GM18517 (cell line): ENCODE results near the gene SLC12A3.

Experiments
- ATAC-seq: cut with Tn5 transposase; IDR thresholded peaks from one replicate; pipeline ENCODE4 v1.9.1; 2021; ENCODE audit warnings: mild to moderate bottlenecking, moderate library complexity; ENCODE audit not compliant: unreplicated experiment

Gene SLC12A3

GRCh38 chr16:56888806-56889205 lies 23.8 kb downstream of the SLC12A3 start:
- no peak for ATAC-seq

DNA sequence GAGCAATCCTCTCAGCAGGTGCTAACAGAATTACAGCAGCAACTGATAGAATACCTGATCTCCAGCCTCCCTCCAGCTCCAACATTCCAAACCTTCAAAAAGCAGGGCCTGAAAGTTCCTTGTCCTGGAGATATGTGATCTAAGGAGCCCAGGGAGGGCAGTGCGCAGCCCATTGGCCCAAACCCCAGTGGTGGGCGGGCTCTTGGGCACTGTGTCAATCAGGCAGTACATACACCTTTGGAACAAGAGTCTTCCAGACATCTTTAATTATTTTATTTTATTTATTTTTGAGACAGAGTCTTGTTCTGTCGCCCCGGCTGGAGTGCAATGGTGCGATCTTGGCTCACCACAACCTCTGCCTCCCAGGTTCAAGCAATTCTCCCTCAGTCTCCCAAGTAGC lies 24.2 kb downstream of the SLC12A3 start:
- ATAC-seq: no peak

DNA sequence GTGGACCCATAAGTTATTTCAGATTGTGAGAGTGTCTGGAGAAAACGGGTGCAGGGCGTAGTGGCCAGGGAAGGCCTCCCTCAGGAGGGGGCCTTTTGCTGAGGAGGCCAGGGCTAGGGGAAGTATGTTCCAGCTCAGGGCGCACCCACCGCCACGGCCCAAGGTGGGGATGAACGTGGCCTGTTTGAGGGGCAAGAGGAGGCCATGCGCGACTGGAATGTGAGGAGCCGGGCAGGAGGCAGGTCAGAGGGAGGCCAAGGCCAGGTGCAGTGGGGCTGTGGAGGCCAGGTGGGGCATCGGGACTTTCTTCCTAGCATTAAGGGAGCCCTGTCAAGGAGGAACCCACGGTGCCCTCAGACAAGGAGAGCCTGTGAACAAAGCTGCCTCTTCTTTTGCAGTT lies 26.7 kb downstream of the SLC12A3 start:
- ATAC-seq: no peak

- ATAC-seq: no peak
Measured at GRCh38 chr16:56892705-56893104, 27.7 kb downstream of the SLC12A3 start.

DNA sequence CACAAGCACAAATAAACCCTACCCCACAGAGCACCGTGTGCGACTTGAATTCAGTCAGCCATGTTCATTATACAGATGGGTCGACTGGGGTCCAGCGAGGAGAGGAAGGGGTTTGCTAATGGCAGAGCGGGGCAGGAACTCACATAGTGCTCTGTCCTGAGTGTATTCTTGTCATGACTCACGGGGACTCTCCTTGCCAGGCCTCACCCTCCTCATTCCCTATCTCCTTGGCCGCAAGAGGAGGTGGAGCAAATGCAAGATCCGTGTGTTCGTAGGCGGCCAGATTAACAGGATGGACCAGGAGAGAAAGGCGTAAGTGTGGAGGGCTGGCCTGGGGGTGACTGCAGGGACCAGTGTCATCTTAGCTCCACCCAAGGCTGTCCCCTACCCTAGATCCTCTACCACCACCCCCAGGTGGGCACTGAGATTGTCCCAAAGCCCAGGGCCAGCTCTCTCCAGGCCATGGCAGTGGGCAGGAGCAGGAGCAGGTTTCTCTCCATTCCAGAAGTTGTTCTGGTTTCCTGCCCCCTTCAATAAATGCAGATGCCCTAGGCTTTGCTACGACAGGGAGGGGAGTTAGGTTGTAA lies 29.4 kb downstream of the SLC12A3 start:
- no peak for ATAC-seq

GRCh38 chr16:56895813-56896212 lies 30.8 kb downstream of the SLC12A3 start:
- ATAC-seq: no peak

GRCh38 chr16:56896244-56896643 lies 31.2 kb downstream of the SLC12A3 start:
- ATAC-seq: no peak

DNA sequence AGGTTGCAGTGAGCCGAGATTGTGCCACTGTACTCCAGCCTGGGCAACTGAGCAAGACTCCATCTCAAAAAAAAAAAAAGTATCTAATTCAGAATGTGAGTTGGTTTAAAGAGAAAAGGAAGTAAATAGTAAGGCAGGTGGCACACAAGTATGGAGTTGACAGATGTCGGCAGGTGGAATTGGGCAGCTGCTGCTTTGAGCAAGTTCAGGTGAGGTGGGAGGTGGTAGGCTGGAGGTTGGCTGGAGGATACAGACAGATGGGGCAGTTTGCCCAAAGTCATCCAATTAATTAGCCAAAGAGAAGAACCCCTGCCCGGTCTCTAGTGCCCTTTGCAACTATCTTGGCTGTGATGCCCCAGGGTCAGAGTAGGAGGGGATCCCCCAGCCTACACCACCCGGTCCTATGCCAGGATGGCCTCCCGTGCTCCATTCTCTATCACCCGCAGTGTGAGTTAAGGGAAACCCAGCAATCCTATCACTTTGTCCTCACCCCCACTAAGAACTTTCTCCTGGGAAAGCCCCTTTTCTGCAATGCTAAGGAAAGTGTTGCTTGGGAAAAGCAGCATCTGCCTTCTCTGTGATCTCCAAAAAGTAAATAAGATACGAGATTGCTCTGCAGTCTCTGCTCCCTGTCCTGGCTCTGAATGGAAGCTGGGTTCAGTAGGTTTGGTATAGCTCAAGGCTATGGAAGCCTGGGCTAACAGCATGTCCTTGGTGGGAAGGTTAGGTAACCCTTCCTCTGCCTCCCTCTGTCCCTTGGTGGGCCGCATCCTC lies 32.2 kb downstream of the SLC12A3 start:
- ATAC-seq: no peak

DNA sequence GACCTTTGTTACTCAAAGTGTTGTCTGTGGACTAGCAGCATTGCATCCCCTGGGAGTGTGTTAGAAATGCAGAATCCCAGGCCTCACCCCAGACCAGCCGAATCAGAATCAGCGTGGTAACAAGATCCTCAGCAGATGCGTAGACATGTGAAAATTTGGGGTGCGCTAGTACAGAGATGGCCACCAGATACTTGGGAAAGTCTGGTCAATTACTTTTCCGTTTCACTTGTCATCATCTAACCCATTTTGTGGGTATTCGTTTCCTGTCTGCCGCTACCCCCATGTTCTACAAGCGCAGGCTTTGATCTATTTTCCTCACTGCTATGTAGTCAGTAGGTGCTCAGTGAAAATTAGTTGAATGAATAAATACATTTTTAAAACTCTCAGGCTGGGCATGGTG lies 33.8 kb downstream of the SLC12A3 start:
- ATAC-seq: no peak

DNA sequence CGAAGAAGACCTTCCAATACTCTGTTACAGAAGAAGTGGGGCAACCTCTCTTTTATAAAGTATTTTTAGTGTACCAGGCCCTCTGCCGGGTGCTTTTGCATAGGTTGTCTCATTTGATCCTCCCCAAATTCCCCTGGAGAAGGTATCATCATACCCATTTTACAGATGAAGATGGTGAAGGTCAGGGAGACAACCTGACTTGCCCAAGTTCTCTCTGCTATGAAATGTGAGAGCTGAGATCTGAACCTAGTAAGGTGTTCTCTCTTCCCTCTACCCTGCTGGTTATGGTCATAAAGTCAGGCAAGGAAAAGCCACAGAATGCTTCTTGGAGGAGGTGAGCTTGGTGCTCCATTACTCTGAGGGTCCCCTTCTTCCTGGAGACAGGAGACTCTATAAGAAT lies 38.9 kb downstream of the SLC12A3 start:
- ATAC-seq: no peak

- ATAC-seq: no peak
Measured at GRCh38 chr16:56907401-56907800, 42.4 kb downstream of the SLC12A3 start.

DNA sequence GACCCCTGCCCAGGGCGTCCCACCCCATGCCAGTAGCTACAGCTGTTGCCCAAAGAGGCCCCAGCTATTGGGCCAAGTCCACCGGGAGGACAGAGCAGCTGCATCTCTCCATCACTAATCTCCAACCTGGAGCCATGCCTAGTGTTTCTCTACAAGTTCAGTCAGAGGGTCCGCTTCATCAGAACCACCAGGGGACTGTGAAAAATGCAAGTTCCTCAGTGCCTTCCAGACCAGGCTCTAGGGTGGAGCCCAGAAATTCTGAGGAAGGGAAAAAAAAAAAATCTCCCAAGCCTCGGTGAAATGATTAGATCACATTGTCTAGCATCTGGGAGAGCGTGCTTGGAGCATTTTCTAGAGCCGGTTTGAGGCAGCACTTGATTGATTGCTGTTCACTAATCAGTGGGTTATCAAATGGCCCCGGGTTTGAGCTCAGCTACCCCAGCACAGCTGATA lies 44.5 kb downstream of the SLC12A3 start:
- ATAC-seq: no peak

DNA sequence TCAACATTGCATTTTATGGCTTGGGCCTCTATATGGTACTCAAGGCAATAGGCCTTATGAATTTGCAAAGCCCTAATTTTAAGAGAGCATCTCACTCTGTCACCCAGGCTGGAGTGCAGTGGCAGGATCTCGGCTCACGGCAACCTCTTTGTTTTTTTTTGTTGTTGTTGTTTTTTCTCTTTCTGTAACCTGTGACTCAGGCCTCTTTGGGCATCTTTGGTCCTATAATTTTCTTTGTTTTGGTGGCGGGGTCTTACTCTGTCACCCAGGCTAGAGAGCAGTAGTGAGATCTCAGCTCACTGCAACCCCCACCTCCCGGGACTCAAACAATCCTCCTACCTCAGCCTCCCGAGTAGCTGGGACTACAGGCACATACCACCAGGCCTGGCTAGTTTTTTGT lies 45.1 kb downstream of the SLC12A3 start:
- ATAC-seq: no peak

GRCh38 chr16:56910654-56911539 lies 45.9 kb downstream of the SLC12A3 start:
- no peak for ATAC-seq

DNA sequence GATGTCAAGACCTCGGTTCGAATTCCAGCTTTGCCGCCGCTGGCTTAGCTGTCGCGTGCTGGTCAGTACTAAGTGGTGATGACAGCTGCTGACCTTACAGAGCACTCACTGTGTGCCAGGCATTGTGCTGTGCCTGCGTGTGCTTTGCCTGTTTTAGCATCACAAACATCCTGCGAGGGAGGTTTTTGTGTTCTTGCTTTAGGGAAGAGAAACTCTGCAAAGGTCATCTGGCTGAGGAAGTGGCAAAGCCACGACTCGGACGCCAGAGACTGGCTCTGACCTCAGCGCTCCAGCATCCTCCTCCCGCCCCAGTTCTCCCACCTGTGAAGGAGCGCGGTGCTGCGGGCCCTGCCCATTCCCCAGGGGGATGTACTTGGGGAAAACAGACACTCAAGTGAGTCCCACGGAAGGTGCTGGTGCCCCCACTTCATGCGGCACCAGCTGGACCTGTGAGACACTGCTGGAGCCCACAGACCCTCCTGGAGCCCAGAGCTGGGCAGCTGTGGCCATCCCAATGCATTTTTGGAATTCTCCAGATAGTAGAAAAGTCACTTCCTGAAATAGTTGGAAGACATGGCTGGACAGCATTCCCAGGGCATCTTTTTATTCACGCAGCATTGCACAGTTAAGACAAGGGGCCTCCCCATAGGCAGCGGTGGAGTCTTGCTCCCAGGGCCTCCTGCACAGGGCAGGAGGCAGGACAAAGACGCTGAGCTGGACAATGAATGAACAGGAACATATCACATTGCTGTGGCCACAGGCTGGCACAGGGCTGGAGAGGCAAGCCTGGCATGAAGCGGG lies 47.0 kb downstream of the SLC12A3 start:
- ATAC-seq: peak; percentile 62

DNA sequence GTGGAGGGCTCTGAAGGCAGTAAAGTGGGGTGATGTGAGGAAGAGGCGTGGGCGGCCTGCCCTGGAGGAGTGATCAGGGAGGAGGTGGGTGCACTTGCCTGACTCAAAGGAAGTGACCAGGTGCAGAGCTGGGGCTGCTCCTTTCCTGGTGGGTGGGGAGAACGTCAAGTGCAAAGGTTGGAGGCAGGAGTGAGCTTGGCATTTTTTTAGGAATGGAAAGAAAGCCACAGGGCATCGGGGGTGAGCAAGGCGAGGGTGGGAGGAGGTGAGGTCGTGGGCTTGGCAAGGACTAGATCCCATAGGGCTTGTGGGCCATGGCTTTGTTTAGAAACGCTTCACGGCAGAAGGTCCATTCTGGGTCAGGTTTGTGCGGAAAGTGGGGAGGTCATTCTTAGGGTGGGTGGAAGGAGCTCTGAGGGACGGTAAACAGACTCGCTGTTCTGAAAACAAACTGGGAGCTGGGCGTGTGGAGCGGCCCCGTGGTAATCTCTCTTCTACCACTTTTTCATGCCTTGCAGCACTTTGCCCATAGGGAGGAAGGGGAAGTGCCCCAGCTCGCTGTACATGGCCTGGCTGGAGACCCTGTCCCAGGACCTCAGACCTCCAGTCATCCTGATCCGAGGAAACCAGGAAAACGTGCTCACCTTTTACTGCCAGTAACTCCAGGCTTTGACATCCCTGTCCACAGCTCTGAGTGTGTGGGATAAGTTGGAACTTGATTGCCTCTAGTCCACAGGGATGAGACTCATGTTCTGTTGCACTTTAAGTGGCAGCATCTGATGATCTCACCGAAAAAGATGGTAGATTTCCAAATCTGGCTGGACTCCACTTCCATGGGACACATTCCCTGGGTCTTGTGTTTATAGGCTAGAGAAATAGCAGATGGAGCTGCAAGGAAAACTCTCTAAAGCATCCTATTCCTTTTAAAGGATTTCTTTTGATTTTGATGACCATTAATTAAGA lies 48.0 kb downstream of the SLC12A3 start:
- no peak for ATAC-seq

DNA sequence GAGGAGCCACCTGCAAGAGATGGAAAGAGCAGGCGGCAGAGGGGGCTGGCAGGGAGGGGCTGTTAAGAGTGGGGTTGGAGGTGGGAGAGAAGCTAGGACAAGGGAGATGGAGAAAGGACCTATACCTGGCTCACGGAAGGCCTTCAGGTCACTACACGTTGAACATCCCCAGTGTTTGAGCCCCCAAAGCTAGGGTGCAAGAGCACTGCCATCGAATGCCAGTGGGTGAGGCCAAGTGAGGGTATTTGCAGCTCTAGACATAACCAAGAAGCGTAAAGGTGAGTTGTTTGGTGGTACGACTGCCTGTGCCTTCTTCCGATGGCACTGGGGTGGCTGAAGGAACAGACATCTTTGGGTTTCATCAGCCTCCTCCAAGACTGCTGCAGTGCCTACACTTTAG lies 49.9 kb downstream of the SLC12A3 start:
- ATAC-seq: no peak

- no peak for ATAC-seq
Measured at GRCh38 chr16:56915336-56916119, 50.5 kb downstream of the SLC12A3 start.
